SK-N-SH (cell line): ENCODE results near the gene MCM3AP. TPM values are rescaled to one million over a fixed set of nuclear protein-coding genes. Genes with fewer than 3 reads are reported as not detected.

Experiments
- CTCF ChIP-seq: fragments of 200-600 bp; sonication (generic); IDR thresholded peaks from 2 replicates; pipeline ENCODE4 v1.6.1; 2017; ENCODE audit warnings: antibody characterized with exemption, mild to moderate bottlenecking, moderate library complexity
- FOXJ3 ChIP-seq: sonication (generic); formaldehyde crosslinking; IDR thresholded peaks from 2 replicates; pipeline ENCODE4 v1.5.1; 2020; ENCODE audit warnings: mild to moderate bottlenecking, missing genetic modification reagents
- GABPA ChIP-seq: IDR thresholded peaks from 2 replicates; pipeline ENCODE4 v1.4.0; 2012; ENCODE audit warnings: low read depth, mild to moderate bottlenecking
- GATA2 ChIP-seq: sonication (generic); formaldehyde crosslinking; IDR thresholded peaks from 2 replicates; pipeline ENCODE4 v1.5.0; 2020; ENCODE audit warnings: mild to moderate bottlenecking, missing genetic modification reagents
- JUND ChIP-seq: IDR thresholded peaks from 2 replicates; pipeline ENCODE4 v1.4.0; 2012
- MAX ChIP-seq: IDR thresholded peaks from 2 replicates; pipeline ENCODE4 v1.4.0; 2012; ENCODE audit warnings: low read depth
- MEF2A ChIP-seq: IDR thresholded peaks from 2 replicates; pipeline ENCODE4 v1.4.0; 2012; ENCODE audit warnings: low read depth, borderline replicate concordance
- MXI1 ChIP-seq: IDR thresholded peaks from 2 replicates; pipeline ENCODE4 v1.6.1; 2012; ENCODE audit warnings: mild to moderate bottlenecking, low read depth, low read length, improper control_type of control experiment
- NFIC ChIP-seq: IDR thresholded peaks from 2 replicates; pipeline ENCODE4 v1.4.0; 2012; ENCODE audit warnings: borderline replicate concordance
- POLR2AphosphoS5 ChIP-seq: IDR thresholded peaks from 2 replicates; pipeline ENCODE4 v1.6.1; 2012; ENCODE audit warnings: low read depth, low read length
- REST ChIP-seq: IDR thresholded peaks from 2 replicates; pipeline ENCODE4 v1.6.1; 2012; ENCODE audit warnings: mild to moderate bottlenecking, low read depth, low read length, moderate library complexity
- RFX5 ChIP-seq: IDR thresholded peaks from 2 replicates; pipeline ENCODE4 v1.6.1; 2012; ENCODE audit warnings: mild to moderate bottlenecking, improper control_type of control experiment, low read length
- SIN3A ChIP-seq: IDR thresholded peaks from 2 replicates; pipeline ENCODE4 v1.6.1; 2012; ENCODE audit warnings: low read depth, mild to moderate bottlenecking, low read length, moderate library complexity, borderline replicate concordance
- SMC3 ChIP-seq: IDR thresholded peaks from 2 replicates; pipeline ENCODE4 v1.6.1; 2012; ENCODE audit warnings: low read depth, low read length, improper control_type of control experiment
- TCF12 ChIP-seq: IDR thresholded peaks from 2 replicates; pipeline ENCODE4 v1.4.0; 2012
- USF1 ChIP-seq: IDR thresholded peaks from 2 replicates; pipeline ENCODE4 v1.4.0; 2012; ENCODE audit warnings: low read depth, borderline replicate concordance
- USF2 ChIP-seq: fragments of 150-350 bp; IDR thresholded peaks from 2 replicates; pipeline ENCODE4 v1.6.1; 2017; ENCODE audit warnings: antibody characterized with exemption, low read length, low read depth, borderline replicate concordance
- polyA plus RNA-seq, 3 experiments: library from polyadenylated mRNA; depleted of rRNA; stranded (reverse); fragments of >200 nt; gene quantifications; 2 replicates each; pipeline ENCODE4 v1.2.3, GENCODE V29; 2012

Gene MCM3AP
- polyA plus RNA-seq, 1 of the 3 experiments (the other 2 are of a cell fraction) = 42.9 TPM

GRCh38 chr21:46228345-46229051 is 56.9 kb downstream of the MCM3AP start, which contains the start of gene LSS (continued):
- TF ChIP-seq REST = no peak
- no peak for TF ChIP-seq USF2
- peak; percentile 46 for TF ChIP-seq POLR2AphosphoS5
- no peak for TF ChIP-seq NFIC
- TF ChIP-seq RFX5 = no peak
- peak; percentile 88 for TF ChIP-seq MXI1
- TF ChIP-seq SMC3 = no peak
- no peak for TF ChIP-seq FOXJ3 (CRISPR knock-in tag)
- TF ChIP-seq MAX = peak; percentile 63
- TF ChIP-seq USF1 = peak; percentile 30
- no peak for TF ChIP-seq GABPA
- no peak; the same call in 1 of the 2 replicates for TF ChIP-seq SIN3A
- no peak for TF ChIP-seq CTCF
- TF ChIP-seq MEF2A = no peak
- TF ChIP-seq GATA2 (CRISPR knock-in tag) = no peak
- TF ChIP-seq JUND = no peak
- TF ChIP-seq TCF12 = no peak
